Hepatocyte (in vitro differentiated cells): ENCODE results near the gene UPF2. TPM values are rescaled to one million over a fixed set of nuclear protein-coding genes. Genes with fewer than 3 reads are reported as not detected.

Experiments
- DNase-seq: peaks from one replicate; pipeline ENCODE4 v3.0.0-alpha.2; 2016; ENCODE audit warnings: low spot score
- H2AFZ ChIP-seq: fragments of 200-600 bp; sonication (generic); 2 replicates; pipeline ENCODE4 v1.6.0; 2016; ENCODE audit warnings: antibody characterized with exemption, mild to moderate bottlenecking
- H3K27ac ChIP-seq: fragments of 200-600 bp; sonication (generic); 2 replicates; pipeline ENCODE4 v1.5.1; 2016; ENCODE audit warnings: mild to moderate bottlenecking
- H3K27me3 ChIP-seq: fragments of 200-600 bp; sonication (generic); 2 replicates; pipeline ENCODE4 v1.6.1; 2016
- H3K36me3 ChIP-seq: fragments of 200-600 bp; sonication (generic); replicated peaks from 2 replicates; pipeline ENCODE4 v1.5.1; 2016; ENCODE audit warnings: low read depth; ENCODE audit not compliant: insufficient read depth
- H3K4me1 ChIP-seq: fragments of 200-600 bp; sonication (generic); 2 replicates; pipeline ENCODE4 v1.5.1; 2016; ENCODE audit warnings: mild to moderate bottlenecking, moderate library complexity; ENCODE audit not compliant: insufficient read depth
- H3K4me2 ChIP-seq: fragments of 200-600 bp; sonication (generic); 2 replicates; pipeline ENCODE4 v1.6.0; 2016
- H3K4me3 ChIP-seq: fragments of 200-600 bp; sonication (generic); 2 replicates; pipeline ENCODE4 v1.5.1; 2016; ENCODE audit warnings: mild to moderate bottlenecking
- H3K79me2 ChIP-seq: fragments of 200-600 bp; sonication (generic); 2 replicates; pipeline ENCODE4 v1.6.0; 2017; ENCODE audit warnings: mild to moderate bottlenecking
- H3K9me2 ChIP-seq: fragments of 200-600 bp; sonication (generic); replicated peaks from 2 replicates; pipeline ENCODE4 v1.6.0; 2017; ENCODE audit warnings: mild to moderate bottlenecking; ENCODE audit not compliant: insufficient read depth
- H3K9me3 ChIP-seq: fragments of 200-600 bp; sonication (generic); 2 replicates; pipeline ENCODE4 v1.5.1; 2016; ENCODE audit warnings: low read depth, mild to moderate bottlenecking
- H4K20me1 ChIP-seq: fragments of 200-600 bp; sonication (generic); 2 replicates; pipeline ENCODE4 v1.6.0; 2016; ENCODE audit warnings: mild to moderate bottlenecking; ENCODE audit not compliant: insufficient read depth, poor library complexity, severe bottlenecking
- EZH2 ChIP-seq: fragments of 200-600 bp; sonication (generic); IDR thresholded peaks from 2 replicates; pipeline ENCODE4 v1.6.1; 2016; ENCODE audit warnings: antibody characterized with exemption, mild to moderate bottlenecking, borderline replicate concordance
- EZH2phosphoT487 ChIP-seq: fragments of 200-600 bp; sonication (generic); IDR thresholded peaks from one replicate; pipeline ENCODE4 v1.6.1; 2018; ENCODE audit warnings: antibody characterized with exemption, mild to moderate bottlenecking, low read depth, moderate library complexity; ENCODE audit not compliant: unreplicated experiment, severe bottlenecking
- WGBS: methylation state at CpG from one replicate; pipeline ENCODE4 v1.1.6; 2016; ENCODE audit warnings: low lambda C conversion rate; ENCODE audit errors: missing lambda C conversion rate; 5-methylcytosine and 5-hydroxymethylcytosine counted together
- polyA plus RNA-seq: library from polyadenylated mRNA; unstranded; fragments of >200 nt; fragmentation: Nextera tagmentation; extraction: Ambion mirVana; gene quantifications from 2 replicates; pipeline ENCODE4 v1.2.1, GENCODE V29; 2016
- total RNA-seq: library from RNA; depleted of rRNA; stranded (reverse); fragments of >200 nt; gene quantifications from 2 replicates; pipeline ENCODE4 v1.2.3, GENCODE V29; 2014
- TF ChIP-seq, protein P1 (sequence below): fragments of 200-600 bp; sonication (generic); IDR thresholded peaks from 2 replicates; pipeline ENCODE4 v1.5.1; 2016; ENCODE audit warnings: antibody characterized with exemption, mild to moderate bottlenecking; ENCODE audit not compliant: poor library complexity

The UPF2 gene
- total and polyA plus RNA-seq, 2 experiments from 2014 or later: 12.3 to 14.5 TPM

DNA sequence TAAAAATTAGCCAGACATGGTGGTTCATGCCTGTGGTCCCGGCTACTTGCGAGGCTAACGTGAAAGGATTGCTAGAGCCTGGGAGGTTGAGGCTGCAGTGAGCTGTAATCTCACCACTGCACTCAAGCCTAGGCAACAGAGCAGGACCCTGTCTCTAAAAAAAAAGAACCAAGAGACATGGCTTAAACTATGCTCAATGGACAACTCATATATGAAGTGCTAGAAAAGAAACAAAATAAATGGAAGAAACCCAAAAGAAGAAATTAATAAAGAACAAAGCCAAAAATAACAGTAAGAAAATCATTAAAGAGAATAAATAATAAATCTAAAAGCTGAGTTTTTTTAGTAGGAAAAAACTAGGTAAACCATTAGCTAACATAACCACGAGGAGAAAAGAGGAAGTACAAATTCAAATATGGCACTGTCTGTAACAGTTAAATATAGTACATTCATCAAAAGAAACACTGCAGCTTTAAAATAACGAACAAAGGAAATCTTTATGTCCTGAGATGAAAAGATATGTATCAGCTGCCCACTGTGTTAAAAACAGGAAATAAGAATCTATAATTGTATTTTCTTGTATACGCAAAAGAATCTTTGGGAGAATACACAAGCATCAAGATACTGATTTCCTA is 48.7 kb downstream of the UPF2 start:
- H3K9me3 ChIP-seq: no peaks in the 10 kb centered on the region
- WGBS: 92% methylated on average over 6 of the region's 6 CpGs
- H3K4me2 ChIP-seq: no peak overlapping the region
- no peaks in the 10 kb centered on the region for H3K4me1 ChIP-seq
- no peaks in the 10 kb centered on the region for H3K27me3 ChIP-seq
- no peak overlapping the region for H2AFZ ChIP-seq
- TF ChIP-seq EZH2phosphoT487 (no peak), EZH2 (no peak)
- TF ChIP-seq, protein P1, sequence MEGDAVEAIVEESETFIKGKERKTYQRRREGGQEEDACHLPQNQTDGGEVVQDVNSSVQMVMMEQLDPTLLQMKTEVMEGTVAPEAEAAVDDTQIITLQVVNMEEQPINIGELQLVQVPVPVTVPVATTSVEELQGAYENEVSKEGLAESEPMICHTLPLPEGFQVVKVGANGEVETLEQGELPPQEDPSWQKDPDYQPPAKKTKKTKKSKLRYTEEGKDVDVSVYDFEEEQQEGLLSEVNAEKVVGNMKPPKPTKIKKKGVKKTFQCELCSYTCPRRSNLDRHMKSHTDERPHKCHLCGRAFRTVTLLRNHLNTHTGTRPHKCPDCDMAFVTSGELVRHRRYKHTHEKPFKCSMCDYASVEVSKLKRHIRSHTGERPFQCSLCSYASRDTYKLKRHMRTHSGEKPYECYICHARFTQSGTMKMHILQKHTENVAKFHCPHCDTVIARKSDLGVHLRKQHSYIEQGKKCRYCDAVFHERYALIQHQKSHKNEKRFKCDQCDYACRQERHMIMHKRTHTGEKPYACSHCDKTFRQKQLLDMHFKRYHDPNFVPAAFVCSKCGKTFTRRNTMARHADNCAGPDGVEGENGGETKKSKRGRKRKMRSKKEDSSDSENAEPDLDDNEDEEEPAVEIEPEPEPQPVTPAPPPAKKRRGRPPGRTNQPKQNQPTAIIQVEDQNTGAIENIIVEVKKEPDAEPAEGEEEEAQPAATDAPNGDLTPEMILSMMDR: no peak
- no peak overlapping the region for H3K27ac ChIP-seq
- no peaks in the 10 kb centered on the region for H4K20me1 ChIP-seq
- no peak for DNase-seq
- H3K79me2 ChIP-seq: no peaks in the 10 kb centered on the region
- H3K36me3 ChIP-seq: no peaks in the 10 kb centered on the region
- no peak overlapping the region for H3K4me3 ChIP-seq
- no peaks in the 10 kb centered on the region for H3K9me2 ChIP-seq

DNA sequence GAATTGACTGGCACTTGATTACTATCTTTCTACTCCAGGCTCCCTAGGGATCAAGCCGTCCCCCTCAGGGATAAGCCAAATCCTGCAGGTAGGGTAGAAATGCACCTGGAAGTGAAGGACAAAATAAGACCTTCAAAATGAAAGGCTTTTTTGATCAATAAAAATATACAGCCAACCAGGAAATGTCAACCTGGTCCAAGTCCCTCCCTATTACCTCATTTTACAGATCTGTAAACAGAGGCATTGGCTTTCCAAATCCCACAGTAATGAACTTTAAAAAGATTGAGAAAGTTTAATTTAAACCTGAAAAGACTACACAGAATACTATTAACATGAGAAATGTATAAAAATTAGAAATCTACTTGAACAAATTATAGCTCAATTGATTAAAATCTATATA is 53.7 kb downstream of the UPF2 start:
- H3K9me3 ChIP-seq: no peaks in the 10 kb centered on the region
- H3K27me3 ChIP-seq: no peaks in the 10 kb centered on the region
- TF ChIP-seq EZH2phosphoT487 (no peak), EZH2 (no peak)
- TF ChIP-seq, protein P1: no peak
- 91% methylated on average over 1 of the region's 1 CpG for WGBS
- no peaks in the 10 kb centered on the region for H4K20me1 ChIP-seq
- peaks cover 5% of the 10 kb centered on the region for H3K79me2 ChIP-seq
- H3K36me3 ChIP-seq: no peaks in the 10 kb centered on the region
- H3K4me1 ChIP-seq: no peaks in the 10 kb centered on the region
- H3K4me3 ChIP-seq: no peak overlapping the region
- DNase-seq: no peak
- no peak overlapping the region for H2AFZ ChIP-seq
- no peaks in the 10 kb centered on the region for H3K9me2 ChIP-seq
- no peak overlapping the region for H3K4me2 ChIP-seq
- H3K27ac ChIP-seq: no peak overlapping the region

DNA sequence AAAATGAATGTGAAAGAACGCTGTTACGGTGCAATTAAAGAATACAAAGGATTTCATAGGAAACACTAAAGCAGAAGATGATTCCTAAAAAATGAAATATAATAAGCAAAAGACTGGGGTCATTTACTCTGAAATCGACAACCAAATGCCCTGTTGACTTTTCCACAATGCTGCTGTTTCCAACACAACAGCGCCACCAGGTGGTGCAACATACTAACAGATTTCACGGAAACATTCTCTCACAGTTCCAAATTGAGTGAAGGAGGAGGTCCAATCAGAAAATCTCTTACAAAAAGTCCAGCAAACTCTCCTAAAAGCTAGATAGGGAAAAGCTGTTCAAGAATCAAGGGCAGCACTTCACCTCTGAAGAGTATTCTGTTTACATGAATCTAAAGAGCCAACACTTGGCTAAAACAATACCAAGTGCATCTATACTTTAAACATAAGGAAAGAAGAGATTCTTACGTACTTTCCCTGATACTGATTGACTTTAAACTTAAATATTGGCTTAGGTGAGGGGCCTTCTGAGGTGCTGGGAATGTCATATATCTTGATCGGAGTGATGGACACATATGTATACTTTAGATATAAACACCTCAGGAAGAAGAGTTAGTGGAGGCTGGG is 55.9 kb downstream of the UPF2 start:
- TF ChIP-seq EZH2 (no peak), EZH2phosphoT487 (no peak)
- TF ChIP-seq, protein P1: peak; percentile 96

More for the DNA sequence above, 55.9 kb downstream of the UPF2 start:
- H3K36me3 ChIP-seq: no peaks in the 10 kb centered on the region
- peak overlapping the region; percentile 24 for H3K4me2 ChIP-seq
- H3K9me3 ChIP-seq: no peaks in the 10 kb centered on the region
- H2AFZ ChIP-seq: no peak overlapping the region
- peaks cover 8% of the 10 kb centered on the region for H3K79me2 ChIP-seq
- H3K27me3 ChIP-seq: no peaks in the 10 kb centered on the region
- no peaks in the 10 kb centered on the region for H3K4me1 ChIP-seq
- H3K4me3 ChIP-seq: no peak overlapping the region
- H3K9me2 ChIP-seq: no peaks in the 10 kb centered on the region
- peak; percentile 90 for DNase-seq
- peak overlapping the region; percentile 68 for H3K27ac ChIP-seq
- H4K20me1 ChIP-seq: no peaks in the 10 kb centered on the region
- 46% methylated on average over 7 of the region's 7 CpGs for WGBS
